Liver (tissue), 9 donors: ENCODE data around the gene SLC6A7. TPM values are rescaled to one million over a fixed set of nuclear protein-coding genes. Genes with fewer than 3 reads are reported as not detected.

ENCODE experiments used
- DNase-seq: peaks from one replicate; pipeline ENCODE4 v3.0.0-alpha.2; 2017; ENCODE audit warnings: low spot score
- H3K27ac ChIP-seq, 2 donors: one replicate each; pipeline ENCODE4 v1.7.0; 2013; ENCODE audit warnings: inconsistent platforms in 2 of 2, low read length in 2 of 2, control low read depth in 1 of 2, low read depth in 1 of 2, mild to moderate bottlenecking in 1 of 2
- H3K27me3 ChIP-seq, 4 donors: one replicate each; pipeline versions ENCODE4 v1.6.1 to v1.7.0; 2013; ENCODE audit warnings: low read length in 3 of 4, inconsistent platforms in 1 of 4, mild to moderate bottlenecking in 1 of 4, moderate library complexity in 1 of 4; ENCODE audit not compliant: control insufficient read depth in 4 of 4, insufficient read depth in 4 of 4
- H3K36me3 ChIP-seq, 4 donors: one replicate each; pipeline versions ENCODE4 v1.6.1 to v1.7.0; 2013; ENCODE audit warnings: low read length in 3 of 4, mild to moderate bottlenecking in 3 of 4, low read depth in 1 of 4, moderate library complexity in 1 of 4; ENCODE audit not compliant: control insufficient read depth in 4 of 4, insufficient read depth in 3 of 4
- H3K4me1 ChIP-seq, 4 donors: one replicate each; pipeline versions ENCODE4 v1.6.1 to v1.7.0; 2013; ENCODE audit warnings: low read length in 3 of 4, mild to moderate bottlenecking in 3 of 4, moderate library complexity in 1 of 4; ENCODE audit not compliant: control insufficient read depth in 4 of 4, insufficient read depth in 4 of 4
- H3K4me3 ChIP-seq, 3 donors: one replicate each; pipeline versions ENCODE4 v1.6.1 to v1.7.0; 2013; ENCODE audit warnings: low read length in 3 of 3, control low read depth in 1 of 3, low read depth in 1 of 3, mild to moderate bottlenecking in 1 of 3
- H3K9ac ChIP-seq, 2 donors: one replicate each; pipeline ENCODE4 v1.7.0; 2013; ENCODE audit warnings: low read length in 2 of 2, mild to moderate bottlenecking in 2 of 2, moderate library complexity in 2 of 2, control low read depth in 1 of 2, low read depth in 1 of 2
- H3K9me3 ChIP-seq, 4 donors: one replicate each; pipeline versions ENCODE4 v1.6.1 to v1.7.0; 2013; ENCODE audit warnings: low read length in 3 of 4; ENCODE audit not compliant: control insufficient read depth in 4 of 4
- CTCF ChIP-seq: fragments of 150-350 bp; IDR thresholded peaks from 2 replicates; pipeline ENCODE4 v1.5.1; 2017; ENCODE audit warnings: improper control_type of control experiment, low read depth, low read length; ENCODE audit not compliant: missing input control
- EGR1 ChIP-seq, 2 donors: IDR thresholded peaks; 2 replicates each; pipeline ENCODE4 v1.6.1; 2016 to 2018; ENCODE audit warnings: antibody characterized with exemption in 2 of 2, low read depth in 2 of 2
- FOXA1 ChIP-seq: IDR thresholded peaks from 2 replicates; pipeline ENCODE4 v1.6.1; 2016; ENCODE audit warnings: antibody characterized with exemption
- FOXA2 ChIP-seq: IDR thresholded peaks from 2 replicates; pipeline ENCODE4 v1.6.1; 2016; ENCODE audit warnings: antibody characterized with exemption
- GABPA ChIP-seq, 2 donors: IDR thresholded peaks in 1 of 2; conservative IDR thresholded peaks in 1 of 2; 2 replicates each; pipeline ENCODE4 v1.6.1; 2016; ENCODE audit warnings: antibody characterized with exemption in 2 of 2, mild to moderate bottlenecking in 1 of 2, moderate library complexity in 1 of 2
- HNF4G ChIP-seq: IDR thresholded peaks from 2 replicates; pipeline ENCODE4 v1.6.1; 2016; ENCODE audit warnings: antibody characterized with exemption
- JUND ChIP-seq, 2 donors: IDR thresholded peaks; 2 replicates each; pipeline ENCODE4 v1.6.1; 2016; ENCODE audit warnings: antibody characterized with exemption in 2 of 2
- MAX ChIP-seq: IDR thresholded peaks from 2 replicates; pipeline ENCODE4 v1.6.1; 2016; ENCODE audit warnings: antibody characterized with exemption
- NR2F2 ChIP-seq: IDR thresholded peaks from 2 replicates; pipeline ENCODE4 v1.6.1; 2016; ENCODE audit warnings: antibody characterized with exemption
- RXRA ChIP-seq, 2 donors: IDR thresholded peaks; 2 replicates each; pipeline ENCODE4 v1.6.1; 2017 to 2018; ENCODE audit warnings: antibody characterized with exemption in 2 of 2, mild to moderate bottlenecking in 1 of 2
- SP1 ChIP-seq: IDR thresholded peaks from 2 replicates; pipeline ENCODE4 v1.6.1; 2018; ENCODE audit warnings: antibody characterized with exemption, mild to moderate bottlenecking
- TAF1 ChIP-seq: conservative IDR thresholded peaks from 2 replicates; pipeline ENCODE4 v1.6.1; 2016; ENCODE audit warnings: antibody characterized with exemption, mild to moderate bottlenecking
- YY1 ChIP-seq: IDR thresholded peaks from 2 replicates; pipeline ENCODE4 v1.6.1; 2016; ENCODE audit warnings: antibody characterized with exemption, mild to moderate bottlenecking
- ZBTB33 ChIP-seq: IDR thresholded peaks from 2 replicates; pipeline ENCODE4 v1.6.1; 2016; ENCODE audit warnings: antibody characterized with exemption
- WGBS: extraction: QIAGEN DNeasy Blood & Tissue Kit; methylation state at CpG from one replicate; pipeline ENCODE4 v1.1.7; 2013; 5-methylcytosine and 5-hydroxymethylcytosine counted together
- polyA plus RNA-seq, 2 donors: library from polyadenylated mRNA; stranded (reverse) in 1 of 2; unstranded in 1 of 2; fragments of 200-250 nt in 1 of 2; fragments of >200 nt in 1 of 2; fragmentation: Nextera tagmentation in 1 of 2; extraction: Ambion mirVana in 1 of 2; gene quantifications; one replicate each; pipeline versions ENCODE4 v1.2.1 to v1.2.3, GENCODE V29; 2013 to 2015
- total RNA-seq, 2 donors: library from RNA; depleted of rRNA; stranded (reverse); fragments of >200 nt; gene quantifications; one replicate each; pipeline ENCODE4 v1.2.3, GENCODE V29; 2014
- TF ChIP-seq, protein P1 (sequence below): IDR thresholded peaks from 2 replicates; pipeline ENCODE4 v1.6.1; 2016; ENCODE audit warnings: antibody characterized with exemption
- TF ChIP-seq, protein P2 (sequence below): IDR thresholded peaks from 2 replicates; pipeline ENCODE4 v1.6.1; 2016; ENCODE audit warnings: antibody characterized with exemption, mild to moderate bottlenecking
- donor health status: healthy.
- donor health status: healthy.
- donor health status: healthy.
- donor health status: healthy.
- donor health status: healthy.

Gene SLC6A7
- total and polyA plus RNA-seq, 4 donors: not detected

DNA sequence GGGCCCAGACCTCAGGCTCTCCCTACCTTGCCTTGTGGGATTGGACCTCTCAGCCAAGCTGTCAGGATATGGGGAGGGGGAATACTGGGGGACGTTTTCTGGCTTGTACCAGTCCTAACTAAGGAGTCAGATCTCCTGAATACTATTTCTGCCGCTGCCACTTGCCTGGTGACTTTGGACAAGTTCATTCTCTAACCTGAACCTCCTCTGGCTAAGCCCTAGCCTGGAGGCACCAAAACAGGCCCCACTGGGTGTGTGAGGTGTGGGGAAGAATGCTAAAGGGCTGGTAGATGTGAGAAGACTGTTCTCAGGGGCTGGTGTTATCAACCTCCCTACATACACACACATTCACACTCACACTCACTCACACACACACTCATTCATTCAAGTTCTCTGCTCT lies 1.1 kb downstream of the SLC6A7 start:
- Histone ChIP-seq H3K27me3 (peaks cover 0 to 5% (median 0%) of the 10 kb centered on the region in 4 donors), H3K36me3 (no peaks in the 10 kb centered on the region), H3K9ac (no peak overlapping the region), H3K4me3 (no peak overlapping the region), H3K9me3 (no peaks in the 10 kb centered on the region), H3K4me1 (peaks cover 0 to 14% (median 6%) of the 10 kb centered on the region in 4 donors), H3K27ac (no peak overlapping the region)
- TF ChIP-seq ZBTB33 (no peak), CTCF (no peak), MAX (no peak), JUND (IDR thresholded peaks at IDR 0.05) (no peak), FOXA2 (no peak), SP1 (no peak), NR2F2 (no peak), EGR1 (IDR thresholded peaks at IDR 0.05; ENCODE audit: low read depth in 2 of 2) (no peak), GABPA (IDR thresholded peaks at IDR 0.05 in 1 of 2, conservative IDR thresholded peaks at IDR 0.05 in 1 of 2) (no peak), TAF1 (no peak), YY1 (no peak), HNF4G (no peak), FOXA1 (no peak), RXRA (IDR thresholded peaks at IDR 0.05) (no peak)
- TF ChIP-seq, protein P1, sequence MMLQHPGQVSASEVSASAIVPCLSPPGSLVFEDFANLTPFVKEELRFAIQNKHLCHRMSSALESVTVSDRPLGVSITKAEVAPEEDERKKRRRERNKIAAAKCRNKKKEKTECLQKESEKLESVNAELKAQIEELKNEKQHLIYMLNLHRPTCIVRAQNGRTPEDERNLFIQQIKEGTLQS: no peak
- TF ChIP-seq, protein P2, sequence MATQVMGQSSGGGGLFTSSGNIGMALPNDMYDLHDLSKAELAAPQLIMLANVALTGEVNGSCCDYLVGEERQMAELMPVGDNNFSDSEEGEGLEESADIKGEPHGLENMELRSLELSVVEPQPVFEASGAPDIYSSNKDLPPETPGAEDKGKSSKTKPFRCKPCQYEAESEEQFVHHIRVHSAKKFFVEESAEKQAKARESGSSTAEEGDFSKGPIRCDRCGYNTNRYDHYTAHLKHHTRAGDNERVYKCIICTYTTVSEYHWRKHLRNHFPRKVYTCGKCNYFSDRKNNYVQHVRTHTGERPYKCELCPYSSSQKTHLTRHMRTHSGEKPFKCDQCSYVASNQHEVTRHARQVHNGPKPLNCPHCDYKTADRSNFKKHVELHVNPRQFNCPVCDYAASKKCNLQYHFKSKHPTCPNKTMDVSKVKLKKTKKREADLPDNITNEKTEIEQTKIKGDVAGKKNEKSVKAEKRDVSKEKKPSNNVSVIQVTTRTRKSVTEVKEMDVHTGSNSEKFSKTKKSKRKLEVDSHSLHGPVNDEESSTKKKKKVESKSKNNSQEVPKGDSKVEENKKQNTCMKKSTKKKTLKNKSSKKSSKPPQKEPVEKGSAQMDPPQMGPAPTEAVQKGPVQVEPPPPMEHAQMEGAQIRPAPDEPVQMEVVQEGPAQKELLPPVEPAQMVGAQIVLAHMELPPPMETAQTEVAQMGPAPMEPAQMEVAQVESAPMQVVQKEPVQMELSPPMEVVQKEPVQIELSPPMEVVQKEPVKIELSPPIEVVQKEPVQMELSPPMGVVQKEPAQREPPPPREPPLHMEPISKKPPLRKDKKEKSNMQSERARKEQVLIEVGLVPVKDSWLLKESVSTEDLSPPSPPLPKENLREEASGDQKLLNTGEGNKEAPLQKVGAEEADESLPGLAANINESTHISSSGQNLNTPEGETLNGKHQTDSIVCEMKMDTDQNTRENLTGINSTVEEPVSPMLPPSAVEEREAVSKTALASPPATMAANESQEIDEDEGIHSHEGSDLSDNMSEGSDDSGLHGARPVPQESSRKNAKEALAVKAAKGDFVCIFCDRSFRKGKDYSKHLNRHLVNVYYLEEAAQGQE: no peak
- WGBS: 55% methylated on average over 2 of the region's 2 CpGs
- DNase-seq: no peak

GRCh38 chr5:150192462-150192861 lies 2.6 kb downstream of the SLC6A7 start:
- no peaks in the 10 kb centered on the region for H3K9me3 ChIP-seq
- 84% methylated on average over 4 of the region's 4 CpGs for WGBS
- H3K4me1 ChIP-seq: peaks cover 0 to 6% (median 3%) of the 10 kb centered on the region in 4 donors
- H3K9ac ChIP-seq: no peak overlapping the region
- H3K36me3 ChIP-seq: no peaks in the 10 kb centered on the region
- H3K27ac ChIP-seq: no peak overlapping the region
- H3K4me3 ChIP-seq: no peak overlapping the region
- H3K27me3 ChIP-seq: peaks cover 0 to 5% (median 0%) of the 10 kb centered on the region in 4 donors
- DNase-seq: no peak
- TF ChIP-seq CTCF: no peak
- TF ChIP-seq EGR1 (IDR thresholded peaks at IDR 0.05; ENCODE audit: low read depth in 2 of 2): no peak
- TF ChIP-seq MAX: no peak
- TF ChIP-seq ZBTB33: no peak
- TF ChIP-seq TAF1: no peak
- no peak for TF ChIP-seq NR2F2
- no peak for TF ChIP-seq SP1
